ENCODE measurements around the gene SEMA4C.
A peak's percentile ranks its signal among the peaks of the same experiment; 100 is the strongest.

SEMA4C gene

DNA sequence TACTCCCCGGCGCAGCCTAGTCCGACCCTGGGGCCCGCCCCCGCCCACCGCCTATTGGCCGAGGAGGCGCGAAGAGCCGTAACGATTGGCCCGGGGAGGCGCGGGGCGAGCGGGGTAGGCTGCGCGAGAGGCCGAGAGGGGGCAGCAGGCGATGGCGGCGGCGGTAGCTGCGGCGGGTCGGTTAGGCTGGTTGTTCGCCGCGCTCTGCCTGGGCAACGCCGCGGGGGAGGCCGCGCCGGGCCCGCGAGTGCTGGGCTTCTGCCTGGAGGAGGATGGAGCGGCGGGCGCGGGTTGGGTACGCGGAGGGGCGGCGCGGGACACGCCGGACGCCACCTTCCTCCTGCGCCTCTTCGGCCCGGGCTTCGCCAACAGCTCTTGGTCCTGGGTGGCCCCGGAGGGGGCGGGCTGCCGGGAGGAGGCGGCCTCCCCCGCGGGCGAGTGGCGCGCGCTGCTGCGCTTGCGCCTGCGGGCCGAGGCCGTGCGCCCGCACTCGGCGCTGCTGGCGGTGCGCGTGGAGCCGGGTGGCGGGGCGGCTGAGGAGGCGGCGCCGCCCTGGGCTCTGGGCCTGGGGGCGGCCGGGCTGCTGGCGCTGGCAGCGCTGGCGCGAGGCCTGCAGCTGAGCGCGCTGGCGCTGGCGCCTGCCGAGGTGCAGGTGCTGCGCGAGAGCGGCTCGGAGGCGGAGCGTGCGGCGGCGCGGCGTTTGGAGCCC is 53.6 kb downstream of the SEMA4C start, which contains the start of gene CNNM3:
Gene CNNM3 (plus strand): TSS at position 142 of the 709 bp plus-strand sequence. CDS start 10 bp downstream, at position 152.
- H3K27ac ChIP-seq: peak within 1 kb of the TSS; percentile 95
- TF ChIP-seq, protein P1, sequence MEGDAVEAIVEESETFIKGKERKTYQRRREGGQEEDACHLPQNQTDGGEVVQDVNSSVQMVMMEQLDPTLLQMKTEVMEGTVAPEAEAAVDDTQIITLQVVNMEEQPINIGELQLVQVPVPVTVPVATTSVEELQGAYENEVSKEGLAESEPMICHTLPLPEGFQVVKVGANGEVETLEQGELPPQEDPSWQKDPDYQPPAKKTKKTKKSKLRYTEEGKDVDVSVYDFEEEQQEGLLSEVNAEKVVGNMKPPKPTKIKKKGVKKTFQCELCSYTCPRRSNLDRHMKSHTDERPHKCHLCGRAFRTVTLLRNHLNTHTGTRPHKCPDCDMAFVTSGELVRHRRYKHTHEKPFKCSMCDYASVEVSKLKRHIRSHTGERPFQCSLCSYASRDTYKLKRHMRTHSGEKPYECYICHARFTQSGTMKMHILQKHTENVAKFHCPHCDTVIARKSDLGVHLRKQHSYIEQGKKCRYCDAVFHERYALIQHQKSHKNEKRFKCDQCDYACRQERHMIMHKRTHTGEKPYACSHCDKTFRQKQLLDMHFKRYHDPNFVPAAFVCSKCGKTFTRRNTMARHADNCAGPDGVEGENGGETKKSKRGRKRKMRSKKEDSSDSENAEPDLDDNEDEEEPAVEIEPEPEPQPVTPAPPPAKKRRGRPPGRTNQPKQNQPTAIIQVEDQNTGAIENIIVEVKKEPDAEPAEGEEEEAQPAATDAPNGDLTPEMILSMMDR (IDR thresholded peaks at IDR 0.05): peak; percentile 60
- TF ChIP-seq ZFX (IDR thresholded peaks at IDR 0.05; ENCODE audit: borderline replicate concordance): no peak

DNA sequence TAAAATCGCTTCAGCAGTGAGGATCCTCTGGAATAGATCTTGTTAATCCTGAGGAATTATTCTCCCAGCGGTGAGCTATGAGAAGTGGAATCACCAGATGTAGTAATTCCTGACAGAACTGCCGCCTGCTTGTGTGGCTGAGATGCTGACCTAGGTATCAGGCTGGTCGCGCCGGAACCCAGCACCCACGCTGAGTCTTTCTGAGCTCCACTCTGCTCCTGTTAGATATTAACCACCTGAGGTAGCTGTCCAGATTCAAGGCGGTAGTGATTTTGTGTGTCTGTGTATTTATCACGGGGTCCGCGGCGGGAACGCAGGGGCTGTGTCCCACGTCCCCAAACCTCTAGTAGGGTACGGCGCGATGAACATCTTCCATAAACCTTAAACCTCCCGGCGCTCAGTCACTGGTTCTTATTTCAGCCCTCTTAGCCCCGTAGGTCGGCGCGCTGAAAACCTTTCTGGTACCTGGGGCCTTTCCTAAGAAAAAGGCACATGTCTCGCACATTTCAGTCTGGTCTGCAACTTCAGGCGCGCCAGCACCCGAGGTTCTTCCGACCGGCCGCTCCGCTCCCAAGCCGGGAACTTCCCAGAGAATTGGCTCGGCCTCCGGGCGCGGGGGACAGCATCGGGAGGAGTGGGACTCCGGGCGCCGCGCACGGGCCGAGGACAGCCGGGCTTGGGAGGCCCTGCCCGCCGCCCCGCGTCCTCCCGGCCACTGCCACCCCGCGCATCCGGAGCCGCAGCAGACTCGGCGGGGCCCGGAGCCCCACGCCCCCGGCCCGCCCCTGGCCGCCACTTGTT is 54.4 kb downstream of the SEMA4C start:
- peak overlapping the region; percentile 95 for H3K27ac ChIP-seq
- no peak for TF ChIP-seq ZFX (IDR thresholded peaks at IDR 0.05; ENCODE audit: borderline replicate concordance)
- TF ChIP-seq, protein P1 (IDR thresholded peaks at IDR 0.05): no peak

DNA sequence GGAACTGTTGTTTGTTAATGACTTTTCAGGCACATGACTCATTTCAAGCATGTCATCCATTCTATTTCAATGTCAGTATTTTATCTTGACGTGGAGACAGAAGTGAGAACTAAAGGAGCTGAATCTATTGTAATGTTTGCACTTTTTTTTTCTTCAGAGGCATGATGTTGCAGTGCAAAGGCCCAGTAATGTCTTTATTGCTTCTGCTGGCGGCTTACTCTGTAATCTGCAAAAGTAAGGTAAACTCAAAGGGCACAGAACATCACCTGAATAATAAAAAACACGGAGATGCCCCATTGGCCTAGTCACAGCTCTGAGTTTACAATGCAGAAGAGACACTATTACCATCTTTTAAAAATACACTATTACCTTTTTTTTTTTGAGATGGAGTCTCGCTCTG is 56.2 kb downstream of the SEMA4C start:
- H3K27ac ChIP-seq: no peak overlapping the region
- TF ChIP-seq, protein P1 (IDR thresholded peaks at IDR 0.05): no peak
- TF ChIP-seq ZFX (IDR thresholded peaks at IDR 0.05; ENCODE audit: borderline replicate concordance): no peak

DNA sequence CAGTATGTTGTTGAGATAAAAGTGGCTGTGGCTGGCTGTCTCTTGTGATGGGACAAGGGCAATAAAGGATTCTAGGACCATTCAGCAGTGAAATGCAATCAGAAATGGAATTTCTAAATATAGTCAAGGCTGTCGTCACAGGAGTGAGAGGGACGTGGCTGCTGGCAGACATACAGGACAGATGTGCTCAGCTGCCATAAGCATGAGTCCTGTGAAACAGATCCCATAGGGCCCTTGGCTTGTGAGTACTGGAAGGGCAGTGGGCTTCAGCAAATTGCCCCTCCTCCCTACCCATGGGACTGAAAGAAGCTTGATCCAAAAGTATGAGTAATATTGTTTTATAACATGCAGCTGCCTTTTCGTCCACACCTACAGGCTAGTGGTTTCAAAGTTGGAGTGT is 58.0 kb downstream of the SEMA4C start:
- no peak overlapping the region for H3K27ac ChIP-seq
- no peak for TF ChIP-seq ZFX (IDR thresholded peaks at IDR 0.05; ENCODE audit: borderline replicate concordance)
- TF ChIP-seq, protein P1 (IDR thresholded peaks at IDR 0.05): no peak

DNA sequence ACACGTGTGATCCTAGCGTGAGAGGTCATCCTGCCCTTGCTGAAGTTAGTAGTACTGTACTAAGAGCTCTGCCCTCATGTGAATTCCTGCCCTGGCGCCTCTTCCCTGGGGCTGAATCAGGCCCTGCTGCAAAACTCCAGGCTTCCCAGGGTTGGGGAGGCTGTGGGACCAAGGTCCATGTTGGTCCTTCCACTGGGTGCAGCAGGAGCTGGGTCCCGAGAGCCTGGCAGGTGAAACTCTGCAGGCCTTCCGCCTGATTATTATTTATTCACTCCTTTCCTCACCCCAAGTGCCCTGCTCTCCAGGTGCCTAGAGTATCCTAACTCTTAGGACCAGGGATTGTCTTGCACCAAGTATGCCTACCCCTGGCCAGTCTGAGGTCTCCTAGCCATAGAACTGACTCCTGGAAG is 59.1 kb downstream of the SEMA4C start:
- TF ChIP-seq, protein P1 (IDR thresholded peaks at IDR 0.05): no peak
- TF ChIP-seq ZFX (IDR thresholded peaks at IDR 0.05; ENCODE audit: borderline replicate concordance): no peak

DNA sequence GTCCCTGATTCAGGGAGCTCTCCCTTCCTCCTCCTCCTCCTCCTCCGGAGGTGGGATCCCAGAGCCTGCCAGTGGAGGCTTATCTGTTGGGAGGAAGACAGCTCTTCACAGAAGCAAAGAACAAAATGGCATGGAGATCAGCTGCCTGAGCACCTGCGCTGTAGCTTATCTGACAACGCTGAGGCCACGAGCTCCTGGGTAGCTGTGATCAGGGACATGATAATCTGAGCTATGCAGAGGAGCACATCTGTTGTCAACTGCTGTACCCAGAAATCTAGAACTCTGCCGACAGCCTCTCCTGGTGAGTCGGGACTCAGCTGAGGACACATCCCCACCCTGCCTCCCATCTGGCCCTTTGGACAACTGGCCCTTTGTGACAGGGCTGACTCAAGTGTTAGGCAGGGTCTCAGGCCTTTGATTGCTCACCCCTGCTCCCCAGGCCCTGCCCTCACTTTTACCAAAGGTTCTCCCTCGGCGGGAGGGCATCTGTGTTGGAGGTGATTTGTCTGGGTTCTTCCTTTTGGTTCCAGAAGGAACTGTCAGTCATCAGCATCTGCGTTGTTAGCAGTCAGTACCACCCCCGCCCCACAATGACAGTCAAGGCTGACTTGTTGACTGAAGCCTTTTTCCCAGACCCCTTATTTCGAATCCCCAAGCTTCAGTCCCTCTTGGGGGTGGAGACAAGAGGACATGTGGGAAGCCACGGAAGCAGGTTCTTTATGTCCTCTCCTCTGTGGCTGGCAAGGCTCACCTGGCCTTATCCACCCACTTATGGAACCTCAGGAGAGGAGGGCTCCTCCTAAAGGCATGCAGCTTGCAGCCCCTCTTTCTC is 59.7 kb downstream of the SEMA4C start:
- no peak for TF ChIP-seq ZFX (IDR thresholded peaks at IDR 0.05; ENCODE audit: borderline replicate concordance)
- TF ChIP-seq, protein P1 (IDR thresholded peaks at IDR 0.05): no peak
- no peak overlapping the region for H3K27ac ChIP-seq

More for the DNA sequence above, 59.1 kb downstream of the SEMA4C start:
- no peak overlapping the region for H3K27ac ChIP-seq
